Ishikawa (cell line): Measurements from ENCODE around the gene MYL10.

Experiments
- CEBPB ChIP-seq: IDR thresholded peaks from 2 replicates; pipeline ENCODE4 v1.6.1; 2012
- CREB1 ChIP-seq: IDR thresholded peaks from 2 replicates; pipeline ENCODE4 v1.6.1; 2012; ENCODE audit warnings: low read depth
- EGR1 ChIP-seq: IDR thresholded peaks from 2 replicates; pipeline ENCODE4 v1.6.1; 2012
- EP300 ChIP-seq: IDR thresholded peaks from 2 replicates; pipeline ENCODE4 v1.6.1; 2012; ENCODE audit warnings: borderline replicate concordance
- FOXM1 ChIP-seq: IDR thresholded peaks from 2 replicates; pipeline ENCODE4 v1.6.1; 2012; ENCODE audit warnings: low read depth, borderline replicate concordance
- MAX ChIP-seq: IDR thresholded peaks from 2 replicates; pipeline ENCODE4 v1.6.1; 2012
- NFIC ChIP-seq: IDR thresholded peaks from 2 replicates; pipeline ENCODE4 v1.6.1; 2012
- RAD21 ChIP-seq: IDR thresholded peaks from 2 replicates; pipeline ENCODE4 v1.6.1; 2012; ENCODE audit warnings: low read depth
- TAF1 ChIP-seq: IDR thresholded peaks from 2 replicates; pipeline ENCODE4 v1.6.1; 2012; ENCODE audit warnings: low read depth, mild to moderate bottlenecking
- TCF12 ChIP-seq: IDR thresholded peaks from 2 replicates; pipeline ENCODE4 v1.6.1; 2012; ENCODE audit warnings: low read depth
- TEAD4 ChIP-seq: IDR thresholded peaks from 2 replicates; pipeline ENCODE4 v1.6.1; 2012
- USF1 ChIP-seq: IDR thresholded peaks from 2 replicates; pipeline ENCODE4 v1.6.1; 2012
- YY1 ChIP-seq: IDR thresholded peaks from 2 replicates; pipeline ENCODE4 v1.6.1; 2012; ENCODE audit warnings: low read depth
- ZBTB7A ChIP-seq: IDR thresholded peaks from 2 replicates; pipeline ENCODE4 v1.6.1; 2012; ENCODE audit warnings: low read depth
- TF ChIP-seq, protein P1 (sequence below): IDR thresholded peaks from 2 replicates; pipeline ENCODE4 v1.6.1; 2012; ENCODE audit warnings: low read depth, mild to moderate bottlenecking

MYL10 gene

GRCh38 chr7:101620991-101621390 lies 8.1 kb downstream of the MYL10 start:
- TF ChIP-seq TCF12 (no peak), RAD21 (no peak), EGR1 (no peak), NFIC (no peak), TEAD4 (no peak), EP300 (no peak), ZBTB7A (no peak), CREB1 (no peak), FOXM1 (no peak), YY1 (no peak), USF1 (no peak), TAF1 (no peak), CEBPB (no peak)
- TF ChIP-seq, protein P1, sequence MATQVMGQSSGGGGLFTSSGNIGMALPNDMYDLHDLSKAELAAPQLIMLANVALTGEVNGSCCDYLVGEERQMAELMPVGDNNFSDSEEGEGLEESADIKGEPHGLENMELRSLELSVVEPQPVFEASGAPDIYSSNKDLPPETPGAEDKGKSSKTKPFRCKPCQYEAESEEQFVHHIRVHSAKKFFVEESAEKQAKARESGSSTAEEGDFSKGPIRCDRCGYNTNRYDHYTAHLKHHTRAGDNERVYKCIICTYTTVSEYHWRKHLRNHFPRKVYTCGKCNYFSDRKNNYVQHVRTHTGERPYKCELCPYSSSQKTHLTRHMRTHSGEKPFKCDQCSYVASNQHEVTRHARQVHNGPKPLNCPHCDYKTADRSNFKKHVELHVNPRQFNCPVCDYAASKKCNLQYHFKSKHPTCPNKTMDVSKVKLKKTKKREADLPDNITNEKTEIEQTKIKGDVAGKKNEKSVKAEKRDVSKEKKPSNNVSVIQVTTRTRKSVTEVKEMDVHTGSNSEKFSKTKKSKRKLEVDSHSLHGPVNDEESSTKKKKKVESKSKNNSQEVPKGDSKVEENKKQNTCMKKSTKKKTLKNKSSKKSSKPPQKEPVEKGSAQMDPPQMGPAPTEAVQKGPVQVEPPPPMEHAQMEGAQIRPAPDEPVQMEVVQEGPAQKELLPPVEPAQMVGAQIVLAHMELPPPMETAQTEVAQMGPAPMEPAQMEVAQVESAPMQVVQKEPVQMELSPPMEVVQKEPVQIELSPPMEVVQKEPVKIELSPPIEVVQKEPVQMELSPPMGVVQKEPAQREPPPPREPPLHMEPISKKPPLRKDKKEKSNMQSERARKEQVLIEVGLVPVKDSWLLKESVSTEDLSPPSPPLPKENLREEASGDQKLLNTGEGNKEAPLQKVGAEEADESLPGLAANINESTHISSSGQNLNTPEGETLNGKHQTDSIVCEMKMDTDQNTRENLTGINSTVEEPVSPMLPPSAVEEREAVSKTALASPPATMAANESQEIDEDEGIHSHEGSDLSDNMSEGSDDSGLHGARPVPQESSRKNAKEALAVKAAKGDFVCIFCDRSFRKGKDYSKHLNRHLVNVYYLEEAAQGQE: no peak

- TF ChIP-seq ZBTB7A: no peak
- TF ChIP-seq USF1: no peak
- no peak for TF ChIP-seq EGR1
- no peak for TF ChIP-seq TCF12
- TF ChIP-seq EP300: no peak
- TF ChIP-seq FOXM1: no peak
- TF ChIP-seq RAD21: no peak
- TF ChIP-seq YY1: no peak
- no peak for TF ChIP-seq NFIC
- no peak for TF ChIP-seq TEAD4
- TF ChIP-seq CEBPB: no peak
- TF ChIP-seq CREB1: no peak
- TF ChIP-seq, protein P1: no peak
- no peak for TF ChIP-seq TAF1
- no peak for TF ChIP-seq MAX
Measured at GRCh38 chr7:101620395-101620794, 8.7 kb downstream of the MYL10 start.

DNA sequence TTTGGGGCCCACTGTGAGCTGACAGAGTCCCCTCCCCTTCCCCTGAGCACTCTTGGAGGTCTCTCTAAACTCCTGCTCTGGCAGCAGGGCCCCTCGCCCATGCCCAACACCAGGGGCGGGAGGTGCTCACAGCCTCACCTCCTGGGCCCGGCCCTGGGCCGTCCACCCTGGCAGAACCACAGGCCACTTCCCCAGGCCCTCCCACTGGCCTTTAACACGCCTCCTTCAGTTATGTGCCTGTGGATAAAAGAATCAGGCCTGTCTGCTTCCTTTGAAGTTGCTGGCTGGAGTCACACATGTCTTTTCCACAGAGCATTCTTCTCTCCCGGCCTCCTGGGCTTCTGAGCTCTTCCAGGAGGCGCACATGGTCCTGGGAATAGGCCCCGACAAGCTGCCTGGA lies 10.2 kb downstream of the MYL10 start:
- TF ChIP-seq CEBPB (no peak), ZBTB7A (no peak), EP300 (no peak), USF1 (no peak), EGR1 (no peak), CREB1 (no peak), NFIC (no peak)
- TF ChIP-seq, protein P1: no peak

DNA sequence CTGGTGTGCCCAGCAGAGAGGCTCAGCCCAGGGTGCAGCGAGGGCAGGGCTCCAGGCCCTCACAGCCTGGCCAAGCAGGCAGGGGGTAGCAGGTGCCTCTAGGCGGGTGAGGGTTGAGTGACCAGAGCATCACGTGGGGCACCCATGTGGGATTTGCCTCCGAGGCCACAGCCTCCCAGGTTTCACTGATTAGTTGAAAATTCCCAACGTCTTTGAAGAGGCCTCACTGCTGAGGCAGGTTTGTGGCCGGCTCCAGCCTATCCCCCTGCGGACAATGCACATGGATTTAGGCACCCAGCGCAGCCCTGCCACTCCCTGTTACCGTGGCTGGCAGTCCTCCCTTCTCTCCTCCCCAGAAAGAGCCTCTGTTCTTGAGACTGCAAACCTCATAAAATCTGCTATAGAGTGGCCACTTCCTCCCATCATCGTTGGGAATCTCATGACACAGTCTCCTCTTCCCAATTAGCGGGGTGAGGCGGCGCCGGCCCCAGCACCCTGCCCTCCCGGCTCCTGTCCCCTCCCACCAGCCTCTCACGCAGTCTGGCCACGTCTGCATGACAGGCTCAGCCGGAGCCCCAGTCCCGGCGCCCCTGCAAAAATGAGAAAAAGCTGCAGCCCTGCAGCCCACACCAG lies 10.8 kb downstream of the MYL10 start:
- TF ChIP-seq NFIC: no peak
- no peak for TF ChIP-seq CREB1
- TF ChIP-seq TAF1: no peak
